ENCODE results near the gene METRNL.

The METRNL gene

GRCh38 chr17:83088451-83088850 is 9.0 kb downstream of the METRNL start:
- TF ChIP-seq CTCF (IDR thresholded peaks at IDR 0.05; ENCODE audit: low read depth, low read length) = no peak
- no peak overlapping the region for H3K4me3 ChIP-seq (ENCODE audit: low read depth, low read length)

DNA sequence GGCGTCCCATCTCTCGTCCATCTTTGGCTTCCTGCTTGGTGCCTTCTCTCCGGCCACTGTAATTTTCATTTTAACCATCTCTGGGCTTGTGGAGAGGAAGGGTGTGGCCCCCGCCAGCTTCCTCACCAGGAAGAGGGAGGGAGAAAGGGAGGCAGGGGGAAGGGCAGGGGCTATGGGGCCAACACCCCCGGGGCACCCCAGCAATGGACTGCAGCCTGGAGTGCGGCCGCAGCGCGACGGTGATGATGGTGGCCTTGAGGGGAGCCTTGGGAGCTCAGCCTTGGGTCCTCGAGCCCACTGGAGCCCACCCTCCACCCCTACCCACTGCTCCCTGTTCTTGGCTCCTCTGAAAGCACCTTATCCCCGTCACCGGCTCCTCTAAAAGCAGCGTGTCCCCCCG is 9.5 kb downstream of the METRNL start:
- H3K4me3 ChIP-seq (ENCODE audit: low read depth, low read length) = no peak overlapping the region
- no peak for TF ChIP-seq CTCF (IDR thresholded peaks at IDR 0.05; ENCODE audit: low read depth, low read length)

DNA sequence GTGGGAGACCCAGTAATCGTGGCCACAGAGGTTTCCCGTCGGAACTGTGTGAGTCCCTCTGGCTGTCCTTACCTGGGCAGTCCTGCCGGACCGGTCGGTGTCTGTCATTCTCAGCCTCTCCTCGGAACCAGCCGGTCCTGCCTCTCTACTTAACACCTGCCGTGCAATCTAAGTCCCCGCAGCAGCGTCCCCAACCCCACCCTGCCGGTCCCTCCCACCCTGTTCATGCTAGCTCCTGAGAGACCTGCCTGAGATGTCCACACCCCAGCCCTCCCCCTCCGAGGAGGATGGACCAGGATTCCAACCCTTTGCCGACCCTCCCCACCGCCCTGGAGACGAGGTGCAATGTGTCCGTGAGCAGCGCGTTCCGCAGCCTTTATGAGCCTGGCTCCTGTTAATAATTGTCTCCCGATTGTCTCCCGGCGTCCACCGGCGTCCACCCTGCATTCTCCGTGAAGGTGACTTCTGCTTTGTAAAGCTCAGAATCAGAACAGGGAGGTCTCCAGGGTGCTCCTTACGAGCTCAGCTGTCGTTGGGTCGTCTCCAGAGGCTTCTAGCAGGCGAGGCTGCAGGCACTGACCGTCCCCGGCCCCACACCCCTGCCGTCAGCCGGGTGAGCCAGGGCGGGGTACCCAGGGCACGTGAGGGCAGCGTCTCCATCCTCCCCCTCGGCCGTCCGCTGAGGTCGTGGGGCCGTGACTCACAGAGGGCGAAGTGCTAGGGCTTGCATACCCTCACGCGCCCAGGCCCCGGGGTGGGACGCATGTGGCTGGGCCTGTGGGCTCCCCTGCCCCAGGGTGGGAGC is 10.1 kb downstream of the METRNL start:
- no peak overlapping the region for H3K4me3 ChIP-seq (ENCODE audit: low read depth, low read length)
- TF ChIP-seq CTCF (IDR thresholded peaks at IDR 0.05; ENCODE audit: low read depth, low read length) = no peak

DNA sequence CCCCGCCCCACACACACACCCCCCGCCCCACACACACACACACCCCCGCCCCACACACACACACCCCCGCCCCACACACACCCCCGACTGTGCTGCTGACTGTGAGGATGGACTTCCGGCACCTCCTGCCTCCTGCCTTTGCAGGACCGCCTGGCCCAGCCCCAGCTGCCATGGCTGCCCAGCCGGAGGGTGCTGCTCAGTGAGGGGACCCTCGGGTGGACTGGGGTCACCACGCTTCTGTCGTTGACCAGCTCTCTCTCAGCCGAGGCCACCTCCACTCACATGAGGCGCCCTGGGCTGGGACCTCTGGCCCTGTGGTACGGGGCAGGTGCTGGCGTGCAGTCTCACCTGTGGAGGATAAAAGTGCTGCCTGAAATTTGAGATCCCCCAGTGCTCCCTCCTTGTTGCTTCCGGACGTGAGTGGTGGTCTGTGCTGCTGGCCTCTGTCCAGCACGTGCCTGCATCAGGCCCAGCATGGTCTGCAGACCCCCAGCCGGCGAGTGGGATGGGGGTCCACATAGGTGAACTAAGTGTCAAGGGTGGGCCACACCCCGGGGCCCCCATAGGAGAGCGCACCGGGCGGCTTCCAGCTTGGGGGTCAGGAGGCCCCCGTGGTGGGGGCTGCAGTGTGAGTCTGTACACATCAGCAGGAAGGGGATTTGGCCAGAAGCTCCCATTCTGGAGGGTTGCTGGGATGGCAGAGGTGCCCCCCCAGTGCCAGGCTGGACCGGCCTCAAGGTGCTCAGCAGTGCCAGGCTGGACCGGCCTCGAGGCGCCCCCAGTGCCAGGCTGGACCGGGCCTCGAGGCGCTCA is 11.2 kb downstream of the METRNL start:
- no peak overlapping the region for H3K4me3 ChIP-seq (ENCODE audit: low read depth, low read length)
- TF ChIP-seq CTCF (IDR thresholded peaks at IDR 0.05; ENCODE audit: low read depth, low read length) = no peak

GRCh38 chr17:83091257-83092141 is 12.1 kb downstream of the METRNL start:
- no peak overlapping the region for H3K4me3 ChIP-seq (ENCODE audit: low read depth, low read length)
- no peak for TF ChIP-seq CTCF (IDR thresholded peaks at IDR 0.05; ENCODE audit: low read depth, low read length)

- TF ChIP-seq CTCF (IDR thresholded peaks at IDR 0.05; ENCODE audit: low read depth, low read length) = no peak
- no peak overlapping the region for H3K4me3 ChIP-seq (ENCODE audit: low read depth, low read length)
Observed at GRCh38 chr17:83092186-83092585, 12.8 kb downstream of the METRNL start.

All from WI38 (cell line).